Measurements from ENCODE around the gene EXOSC2.

DNA sequence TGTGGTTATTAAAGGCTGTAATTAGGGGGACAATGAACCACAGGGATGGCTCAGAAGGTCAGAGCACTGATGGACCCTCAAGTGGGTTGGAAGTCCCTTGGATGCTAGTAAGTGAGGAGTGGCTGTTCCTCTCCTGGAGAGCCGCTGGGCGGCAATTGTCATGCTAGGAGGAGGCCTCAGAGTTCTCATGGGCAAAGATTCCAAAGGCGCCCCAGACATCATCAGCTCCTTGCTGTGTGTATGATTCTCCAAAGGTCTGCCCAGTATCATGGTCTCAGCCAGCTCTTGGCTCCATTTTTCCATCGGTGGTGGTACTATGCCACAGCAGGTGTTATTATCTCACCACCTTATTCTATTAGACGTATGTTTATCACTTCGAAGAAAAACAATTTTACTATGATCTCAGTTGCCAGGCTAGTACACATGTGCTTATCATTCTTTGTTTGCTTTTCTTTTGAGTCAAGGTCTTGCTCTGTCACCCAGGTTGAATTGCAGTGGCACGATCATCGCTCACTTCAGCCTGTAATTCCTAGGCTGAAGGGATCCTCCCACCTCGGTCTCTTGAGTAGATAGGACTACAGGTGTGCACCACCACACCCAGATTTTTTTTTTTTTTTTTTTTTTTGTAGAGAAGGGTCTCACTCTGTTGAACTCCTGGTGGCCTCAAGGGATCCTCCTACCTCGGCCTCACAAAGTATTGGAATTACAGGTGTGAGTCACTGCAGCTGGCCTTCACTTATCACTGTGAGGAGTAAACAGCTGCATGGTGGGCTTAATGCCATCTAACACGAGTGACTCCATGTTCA lies 46.8 kb downstream of the EXOSC2 start:
- TF ChIP-seq, protein P1, sequence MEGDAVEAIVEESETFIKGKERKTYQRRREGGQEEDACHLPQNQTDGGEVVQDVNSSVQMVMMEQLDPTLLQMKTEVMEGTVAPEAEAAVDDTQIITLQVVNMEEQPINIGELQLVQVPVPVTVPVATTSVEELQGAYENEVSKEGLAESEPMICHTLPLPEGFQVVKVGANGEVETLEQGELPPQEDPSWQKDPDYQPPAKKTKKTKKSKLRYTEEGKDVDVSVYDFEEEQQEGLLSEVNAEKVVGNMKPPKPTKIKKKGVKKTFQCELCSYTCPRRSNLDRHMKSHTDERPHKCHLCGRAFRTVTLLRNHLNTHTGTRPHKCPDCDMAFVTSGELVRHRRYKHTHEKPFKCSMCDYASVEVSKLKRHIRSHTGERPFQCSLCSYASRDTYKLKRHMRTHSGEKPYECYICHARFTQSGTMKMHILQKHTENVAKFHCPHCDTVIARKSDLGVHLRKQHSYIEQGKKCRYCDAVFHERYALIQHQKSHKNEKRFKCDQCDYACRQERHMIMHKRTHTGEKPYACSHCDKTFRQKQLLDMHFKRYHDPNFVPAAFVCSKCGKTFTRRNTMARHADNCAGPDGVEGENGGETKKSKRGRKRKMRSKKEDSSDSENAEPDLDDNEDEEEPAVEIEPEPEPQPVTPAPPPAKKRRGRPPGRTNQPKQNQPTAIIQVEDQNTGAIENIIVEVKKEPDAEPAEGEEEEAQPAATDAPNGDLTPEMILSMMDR (IDR thresholded peaks at IDR 0.05 in 4 of 5, conservative IDR thresholded peaks at IDR 0.05 in 1 of 5): no peak
- TF ChIP-seq POLR2A (IDR thresholded peaks at IDR 0.05): no peak

All from gastrocnemius medialis (tissue), 4 donors.